Activated CD4-positive, alpha-beta T cell treated with anti-CD3 and anti-CD28 coated beads for 36 hours (primary cell): ENCODE results near the gene CDK14. TPM values are rescaled to one million over a fixed set of nuclear protein-coding genes. Genes with fewer than 3 reads are reported as not detected.
"Not testable (repeated sequence)": the region's sequence is repeated elsewhere in the genome, so short reads cannot be mapped to it uniquely, and the experiment has no call there.

Experiments used
- ATAC-seq: fragments of 200-7000 bp; cut with Tn5 transposase; one replicate; pipeline ENCODE4 v1.10.0; 2021; ENCODE audit warnings: mild to moderate bottlenecking, moderate library complexity
- CTCF ChIA-PET: fragments of 350-600 bp; sonication (Branson Sonifier 250); formaldehyde crosslinking; loops from one replicate; lab custom pipeline; 2021; ENCODE audit warnings: antibody characterized with exemption; lab: Charles Lee
- POLR2A ChIA-PET: fragments of 350-600 bp; sonication (Branson Sonifier 250); formaldehyde crosslinking; loops from one replicate; lab custom pipeline; 2021; ENCODE audit warnings: antibody characterized with exemption, inconsistent platforms; lab: Charles Lee
- DNase-seq: peaks from one replicate; pipeline ENCODE4 v3.0.0-alpha.2; 2020
- H3K27ac Mint-ChIP-seq: one replicate; pipeline ENCODE4 v1.8.0; 2021; ENCODE audit warnings: mixed read lengths
- H3K27me3 Mint-ChIP-seq: one replicate; pipeline ENCODE4 v1.8.0; 2021; ENCODE audit warnings: mixed read lengths
- H3K36me3 Mint-ChIP-seq: one replicate; pipeline ENCODE4 v1.8.0; 2021; ENCODE audit warnings: low read depth, mixed read lengths
- H3K4me1 Mint-ChIP-seq: one replicate; pipeline ENCODE4 v1.8.0; 2021; ENCODE audit warnings: mixed read lengths
- H3K4me3 Mint-ChIP-seq: one replicate; pipeline ENCODE4 v1.8.0; 2021; ENCODE audit warnings: mild to moderate bottlenecking, moderate library complexity, mixed read lengths
- H3K9me3 Mint-ChIP-seq: one replicate; pipeline ENCODE4 v1.8.0; 2021; ENCODE audit warnings: low read depth, mixed read lengths
- intact Hi-C, 2 experiments: fragments of 100-400 bp; cut with DNase I in 1 of 2; cut with micrococcal nuclease in 1 of 2; formaldehyde crosslinking; loops; one replicate each; pipeline versions ENCODE4 v1.14.2 to v1.15.1; 2022 to 2024; cut with DNase I, micrococcal nuclease
- total RNA-seq, 2 experiments: library from RNA; stranded (reverse); gene quantifications; one replicate each; pipeline ENCODE4 v1.2.3, GENCODE V29; 2021

Gene CDK14
- total RNA-seq, 2 experiments from 2014 or later = 0.80 to 0.84 TPM

DNA sequence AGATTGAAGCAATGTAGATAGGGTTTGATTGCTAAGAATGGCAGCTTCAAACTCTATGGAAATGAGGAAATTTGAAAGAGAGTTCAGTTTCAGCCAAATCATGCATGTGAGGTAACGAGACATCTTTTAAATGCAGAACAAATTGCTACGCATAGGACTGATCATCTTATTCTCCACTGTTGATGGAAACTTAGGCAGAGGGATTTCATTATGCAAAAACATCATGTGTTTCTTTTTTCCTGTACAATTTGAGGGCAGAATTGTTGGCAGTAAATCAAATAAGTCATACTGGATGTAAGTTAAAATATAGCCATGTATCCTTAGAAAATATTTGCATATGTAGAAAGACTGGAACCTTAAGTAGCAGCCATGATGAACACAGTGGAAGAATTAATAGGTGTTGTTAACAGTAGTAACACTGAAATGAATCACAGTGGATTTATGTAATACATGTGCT lies 327.4 kb downstream of the CDK14 start:
- intact Hi-C loops = no loop called here
- DNase-seq = no peak
- no peaks in the 10 kb centered on the region for H3K27me3 Mint-ChIP-seq
- H3K27ac Mint-ChIP-seq = no peak overlapping the region
- ATAC-seq = no peak
- H3K4me3 Mint-ChIP-seq = no peak overlapping the region
- no peaks in the 10 kb centered on the region for H3K4me1 Mint-ChIP-seq
- ChIA-PET CTCF (interaction anchor here (0.6 to 0.9 kb wide), 2 partner anchors 80 to 111 kb away, joined by 3 read pairs; no protein-coding TSS in a partner anchor), POLR2A (no interaction called here)
- no peaks in the 10 kb centered on the region for H3K9me3 Mint-ChIP-seq
- no peaks in the 10 kb centered on the region for H3K36me3 Mint-ChIP-seq

DNA sequence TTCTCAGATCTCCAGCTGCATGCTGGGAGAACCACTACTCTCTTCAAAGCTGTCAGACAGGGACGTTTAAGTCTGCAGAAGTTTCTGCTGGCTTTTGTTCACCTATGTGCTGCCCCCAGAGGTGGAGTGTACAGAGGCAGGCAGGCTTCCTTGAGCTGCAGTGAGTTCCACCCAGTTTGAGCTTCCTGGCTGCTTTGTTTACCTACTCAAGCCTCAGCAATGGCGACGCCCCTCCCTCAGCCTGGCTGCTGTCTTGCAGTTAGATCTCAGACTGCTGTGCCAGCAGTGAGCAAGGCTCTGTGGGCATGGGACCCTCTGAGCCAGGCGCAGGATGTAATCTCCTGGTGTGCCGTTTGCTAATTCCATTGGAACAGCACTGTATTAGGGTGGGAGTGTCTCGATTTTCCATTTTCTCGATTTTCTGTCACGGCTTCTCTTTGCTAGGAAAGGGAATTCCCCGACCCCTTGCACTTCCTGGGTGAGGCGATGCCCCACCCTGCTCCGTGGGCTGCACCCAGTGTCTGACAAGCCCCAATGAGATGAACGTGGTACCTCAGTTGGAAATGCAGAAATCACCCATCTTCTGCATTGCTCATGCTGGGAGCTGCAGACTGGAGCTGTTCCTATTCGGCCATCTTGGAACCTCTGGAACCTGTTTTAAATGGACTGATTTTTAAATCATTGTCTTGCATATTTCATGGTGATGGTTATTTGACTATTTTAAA lies 332.7 kb downstream of the CDK14 start:
- CTCF ChIA-PET = interaction anchor here (1.4 kb wide), 1 partner anchor 18 kb away, joined by 3 read pairs; no protein-coding TSS in a partner anchor
- peak; percentile 10 for DNase-seq

DNA sequence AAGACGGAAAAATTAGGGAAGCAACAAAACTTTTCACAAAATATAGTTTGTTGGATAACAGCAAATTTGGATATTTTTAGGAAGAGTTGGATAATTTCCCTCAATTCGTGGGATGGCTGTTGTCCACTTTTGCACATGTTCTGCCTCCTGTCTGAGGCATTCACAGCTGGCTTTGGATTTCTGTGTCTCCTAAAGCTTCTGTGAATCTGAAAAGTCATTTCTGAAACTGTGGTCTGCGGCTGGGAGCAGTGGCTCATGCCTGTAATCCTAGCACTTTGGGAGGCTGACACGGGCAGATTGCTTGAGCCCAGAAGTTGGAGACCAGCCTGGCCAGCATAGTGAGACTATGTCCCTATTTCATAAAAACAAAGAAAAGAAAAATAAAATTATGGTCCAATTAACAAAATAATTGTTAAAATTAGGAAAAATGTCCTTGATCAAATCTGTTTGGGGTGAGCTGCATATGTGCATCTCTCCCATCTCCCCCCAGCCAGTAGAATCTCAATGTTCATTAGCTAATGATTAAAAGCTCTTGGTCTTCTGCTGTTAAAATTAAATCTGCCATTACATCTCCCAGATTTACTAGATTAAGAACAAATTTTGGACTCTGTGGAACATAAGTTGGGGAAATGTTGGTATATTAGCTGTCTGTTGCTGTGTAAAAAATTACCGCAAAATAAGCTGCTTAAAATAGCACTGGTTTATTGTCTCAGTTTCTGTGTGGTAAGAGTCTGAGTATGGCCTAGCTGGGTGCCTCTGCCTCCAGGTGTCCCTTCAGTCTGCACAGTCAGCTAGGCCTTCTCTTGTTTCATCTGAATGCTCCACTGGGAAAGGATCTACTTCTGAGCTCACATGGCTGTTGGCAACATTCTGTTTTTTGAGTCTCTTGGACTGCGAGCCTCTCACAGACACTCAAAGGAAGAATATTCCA lies 336.1 kb downstream of the CDK14 start:
- no peak overlapping the region for H3K4me3 Mint-ChIP-seq
- H3K27ac Mint-ChIP-seq = no peak overlapping the region
- ATAC-seq (no peak), DNase-seq (no peak)
- no peaks in the 10 kb centered on the region for H3K9me3 Mint-ChIP-seq
- H3K4me1 Mint-ChIP-seq = peaks cover 4% of the 10 kb centered on the region
- intact Hi-C loops = no loop called here
- H3K36me3 Mint-ChIP-seq = no peaks in the 10 kb centered on the region
- ChIA-PET CTCF (no interaction called here), POLR2A (no interaction called here)
- no peaks in the 10 kb centered on the region for H3K27me3 Mint-ChIP-seq

More for the DNA sequence above, 332.7 kb downstream of the CDK14 start:
- H3K4me1 Mint-ChIP-seq, H3K27me3 Mint-ChIP-seq, ATAC-seq, H3K36me3 Mint-ChIP-seq, H3K4me3 Mint-ChIP-seq, POLR2A ChIA-PET, H3K9me3 Mint-ChIP-seq, intact Hi-C loops, H3K27ac Mint-ChIP-seq: not testable (repeated sequence)

DNA sequence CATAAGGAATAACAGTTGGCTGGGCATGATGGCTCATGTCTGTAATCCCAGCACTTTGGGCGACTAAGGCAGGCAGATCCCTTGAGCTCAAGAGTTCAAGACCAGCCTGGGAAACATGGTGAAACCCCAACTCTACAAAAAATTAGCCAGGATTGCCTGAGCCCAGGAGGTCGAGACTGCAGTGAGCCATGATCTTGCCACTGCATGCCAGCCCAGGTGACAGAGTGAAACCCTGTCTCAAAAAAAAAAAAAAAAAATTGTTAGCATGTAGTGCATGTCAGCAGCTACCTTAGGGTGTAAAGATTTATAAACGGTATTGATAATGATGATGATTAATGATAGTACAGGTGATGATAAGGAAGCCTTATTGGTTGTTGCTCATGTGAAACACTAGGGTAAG lies 336.9 kb downstream of the CDK14 start:
- ChIA-PET POLR2A (no interaction called here), CTCF (no interaction called here)
- DNase-seq (no peak), ATAC-seq (no peak)
- Mint-ChIP-seq H3K27ac (no peak overlapping the region), H3K9me3 (no peaks in the 10 kb centered on the region), H3K36me3 (no peaks in the 10 kb centered on the region), H3K4me1 (peaks cover 4% of the 10 kb centered on the region), H3K27me3 (no peaks in the 10 kb centered on the region), H3K4me3 (no peak overlapping the region)
- intact Hi-C loops = no loop called here

DNA sequence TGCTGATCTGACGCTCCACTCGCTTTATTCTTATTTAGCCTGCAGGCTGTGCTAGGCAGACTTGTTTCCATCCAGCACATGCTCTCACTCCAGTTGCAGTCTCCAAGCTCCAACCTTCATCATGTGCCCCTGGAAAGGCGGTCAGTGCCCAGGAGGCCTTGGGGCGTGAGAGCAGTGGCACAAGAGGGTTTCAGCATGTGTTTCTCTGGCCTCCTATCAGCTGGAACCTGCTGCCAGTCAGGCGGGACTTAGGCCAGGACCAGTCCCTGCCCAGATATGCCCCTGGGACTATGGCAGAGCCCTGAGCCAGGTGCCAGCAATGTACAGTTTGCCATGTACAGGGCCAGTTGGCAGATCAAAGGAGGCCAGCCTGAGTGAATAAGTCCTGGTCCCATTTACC lies 337.9 kb downstream of the CDK14 start:
- H3K36me3 Mint-ChIP-seq = no peaks in the 10 kb centered on the region
- H3K27me3 Mint-ChIP-seq = no peaks in the 10 kb centered on the region
- H3K4me3 Mint-ChIP-seq = no peak overlapping the region
- no peaks in the 10 kb centered on the region for H3K9me3 Mint-ChIP-seq
- DNase-seq (no peak), ATAC-seq (no peak)
- CTCF ChIA-PET = no interaction called here
- H3K4me1 Mint-ChIP-seq = peaks cover 2% of the 10 kb centered on the region
- no peak overlapping the region for H3K27ac Mint-ChIP-seq
- intact Hi-C loops = no loop called here
- POLR2A ChIA-PET = no interaction called here

DNA sequence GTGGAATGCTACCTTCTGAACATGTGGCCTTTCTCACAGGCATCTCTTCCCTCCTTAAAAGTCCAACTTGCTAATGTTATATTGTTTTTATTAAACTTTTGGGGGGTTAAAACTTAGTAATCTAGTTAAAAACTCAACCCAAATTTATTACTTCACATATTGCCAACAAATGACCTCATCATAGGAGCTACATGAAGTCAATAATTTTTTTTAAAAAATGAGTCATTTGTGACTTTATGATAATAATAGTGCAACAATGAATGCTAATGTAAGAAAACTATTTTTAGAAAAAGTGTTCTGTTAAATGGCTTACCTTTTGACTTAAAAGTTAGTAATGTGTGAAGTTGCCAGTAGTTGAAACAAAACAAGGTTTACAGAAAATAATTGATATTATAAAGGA lies 342.2 kb downstream of the CDK14 start:
- Mint-ChIP-seq H3K27ac (no peak overlapping the region), H3K9me3 (no peaks in the 10 kb centered on the region), H3K27me3 (no peaks in the 10 kb centered on the region), H3K4me1 (no peaks in the 10 kb centered on the region), H3K36me3 (no peaks in the 10 kb centered on the region), H3K4me3 (no peak overlapping the region)
- intact Hi-C loops = no loop called here
- DNase-seq = no peak
- ChIA-PET CTCF (no interaction called here), POLR2A (no interaction called here)
- ATAC-seq = no peak

DNA sequence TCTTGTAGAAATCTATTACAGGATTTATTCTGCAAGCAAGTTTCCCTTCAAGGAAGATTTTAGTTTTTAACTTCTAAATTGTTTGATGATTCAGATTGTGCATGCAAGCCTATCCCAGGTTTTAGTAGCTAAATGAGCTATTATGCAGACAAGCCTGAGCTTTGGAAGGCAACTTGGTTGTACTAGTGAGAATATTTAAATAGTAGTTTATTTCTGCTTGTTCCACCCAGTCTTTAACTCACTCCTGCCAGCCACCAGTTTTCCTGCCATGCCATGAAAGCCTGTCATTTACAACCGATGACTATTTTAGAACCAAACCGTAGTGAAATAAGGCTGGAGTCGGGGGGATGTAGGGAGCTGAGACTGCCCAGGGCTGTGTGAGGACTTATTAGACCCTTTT lies 343.5 kb downstream of the CDK14 start:
- intact Hi-C loops = no loop called here
- ChIA-PET CTCF (no interaction called here), POLR2A (no interaction called here)
- Mint-ChIP-seq H3K9me3 (no peaks in the 10 kb centered on the region), H3K36me3 (no peaks in the 10 kb centered on the region), H3K4me3 (no peak overlapping the region), H3K27ac (no peak overlapping the region), H3K4me1 (no peaks in the 10 kb centered on the region), H3K27me3 (no peaks in the 10 kb centered on the region)
- no peak for ATAC-seq
- no peak for DNase-seq

DNA sequence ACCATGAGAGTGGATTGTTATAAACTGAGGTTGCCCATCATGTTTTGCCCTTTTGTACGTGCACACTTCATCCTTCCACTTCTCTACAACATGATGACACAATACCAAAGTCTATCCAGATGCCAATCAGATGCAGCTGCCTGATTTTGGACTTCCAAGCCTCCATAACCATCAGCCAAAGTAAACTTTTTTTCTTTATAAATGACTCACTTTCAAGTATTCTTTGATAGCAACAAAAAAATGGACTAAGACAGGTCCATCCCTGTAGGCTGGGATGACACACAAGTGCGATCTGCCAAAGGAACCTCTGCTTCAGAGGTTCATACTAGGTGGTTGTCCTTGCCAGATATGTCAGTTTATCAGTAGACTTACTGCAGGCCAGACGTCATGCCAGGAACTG lies 347.9 kb downstream of the CDK14 start:
- Mint-ChIP-seq H3K9me3 (no peaks in the 10 kb centered on the region), H3K4me3 (no peak overlapping the region), H3K36me3 (no peaks in the 10 kb centered on the region), H3K4me1 (no peaks in the 10 kb centered on the region), H3K27ac (no peak overlapping the region), H3K27me3 (peaks cover 3% of the 10 kb centered on the region)
- ChIA-PET POLR2A (no interaction called here), CTCF (no interaction called here)
- intact Hi-C loops = no loop called here
- ATAC-seq (no peak), DNase-seq (no peak)

DNA sequence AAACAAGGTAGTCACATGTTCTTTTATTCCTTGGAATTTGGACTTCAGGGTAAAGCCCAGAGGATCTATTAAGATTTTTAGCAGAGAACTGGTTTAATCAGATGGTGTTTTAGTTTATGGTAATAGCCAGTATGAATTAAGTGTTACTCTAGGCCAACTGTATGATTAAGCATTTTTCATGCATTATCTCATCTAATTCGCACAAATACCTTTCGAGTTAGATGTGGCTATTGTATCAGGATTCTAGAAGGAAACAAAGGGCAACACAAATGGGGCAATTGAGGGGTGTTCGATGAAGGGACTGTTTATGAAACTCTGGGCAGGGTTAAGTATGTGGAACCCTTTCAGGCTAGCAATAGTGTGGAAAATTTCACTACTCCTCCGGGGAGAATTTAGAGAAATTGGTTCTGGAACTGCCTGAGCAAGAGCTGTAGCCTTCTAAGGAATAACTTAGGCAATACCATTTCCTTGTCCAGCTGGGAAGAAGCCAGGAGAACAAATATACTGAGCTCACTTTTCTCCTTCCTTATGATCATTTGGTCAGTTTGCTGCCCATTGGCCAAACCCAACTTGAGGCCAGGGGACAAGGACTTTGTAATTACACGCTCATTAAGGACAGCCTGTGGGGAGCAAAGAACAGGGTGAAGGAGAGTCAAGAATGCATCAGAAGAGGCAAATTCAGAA lies 349.1 kb downstream of the CDK14 start:
- intact Hi-C loops = no loop called here
- CTCF ChIA-PET = no interaction called here

DNA sequence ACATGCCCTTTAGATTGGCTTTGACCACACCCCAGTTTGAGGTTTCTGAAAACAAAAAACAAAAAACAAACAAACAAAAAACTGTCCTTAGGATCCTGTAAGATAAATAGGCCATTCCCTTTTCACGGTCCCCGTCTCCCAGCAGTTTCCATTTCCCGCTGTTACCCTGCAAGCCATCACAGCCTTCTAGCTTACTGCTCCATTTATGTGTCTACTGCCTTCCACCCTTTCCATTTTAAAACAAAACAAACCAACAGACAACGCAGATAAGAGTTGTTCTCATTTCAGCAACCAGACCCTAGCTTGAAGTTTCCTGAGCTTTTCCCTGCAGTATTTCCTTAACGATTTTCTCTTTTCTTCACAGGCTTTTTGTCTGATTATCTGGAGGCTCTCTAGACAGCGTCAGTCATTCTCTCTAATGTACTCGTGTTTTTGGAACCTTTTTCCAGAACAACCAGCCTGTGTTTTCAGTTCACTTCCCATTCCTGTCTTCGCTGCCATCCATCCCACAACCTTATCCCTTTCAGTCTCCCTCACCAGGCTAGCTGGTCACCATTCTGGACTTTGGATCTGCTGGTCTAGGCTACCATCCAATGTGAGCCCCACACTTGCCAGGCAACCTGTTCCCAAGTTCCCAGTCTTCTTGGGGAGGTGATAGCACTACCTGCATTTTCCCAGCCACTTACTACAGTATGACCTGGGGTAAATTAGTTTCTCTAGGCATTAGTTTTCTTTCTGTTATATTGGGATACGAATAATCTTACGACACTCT lies 350.8 kb downstream of the CDK14 start:
- H3K27me3 Mint-ChIP-seq = peaks cover 3% of the 10 kb centered on the region
- H3K4me1 Mint-ChIP-seq = no peaks in the 10 kb centered on the region
- POLR2A ChIA-PET = no interaction called here
- no peaks in the 10 kb centered on the region for H3K36me3 Mint-ChIP-seq
- DNase-seq (no peak), ATAC-seq (no peak)
- CTCF ChIA-PET = interaction anchor here (1.1 kb wide), 1 partner anchor 18 kb away, joined by 3 read pairs; no protein-coding TSS in a partner anchor
- intact Hi-C loops = no loop called here
- no peaks in the 10 kb centered on the region for H3K9me3 Mint-ChIP-seq
- no peak overlapping the region for H3K27ac Mint-ChIP-seq
- no peak overlapping the region for H3K4me3 Mint-ChIP-seq

More for the DNA sequence above, 349.1 kb downstream of the CDK14 start:
- Mint-ChIP-seq H3K27ac (no peak overlapping the region), H3K36me3 (no peaks in the 10 kb centered on the region), H3K27me3 (peaks cover 3% of the 10 kb centered on the region), H3K9me3 (no peaks in the 10 kb centered on the region), H3K4me3 (no peak overlapping the region), H3K4me1 (no peaks in the 10 kb centered on the region)
- ATAC-seq = no peak
- POLR2A ChIA-PET = no interaction called here
- DNase-seq = no peak

DNA sequence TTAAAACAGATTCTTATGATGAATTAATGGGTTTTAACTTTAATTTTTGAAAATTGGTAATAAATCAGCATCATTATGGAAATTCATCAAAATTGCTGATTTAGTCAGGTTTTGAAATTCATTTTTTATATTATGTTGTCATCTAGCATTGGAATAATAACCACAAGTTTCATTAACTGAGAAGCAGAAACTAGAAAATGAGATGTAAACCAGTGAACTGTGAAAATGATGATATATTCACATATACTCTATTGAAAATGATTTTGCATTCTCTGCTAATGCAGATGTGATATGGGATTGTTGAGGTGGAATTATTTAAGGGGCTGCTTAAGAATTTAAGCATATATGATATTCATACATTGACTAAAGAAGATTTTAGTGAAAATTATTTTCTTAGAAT lies 352.0 kb downstream of the CDK14 start:
- POLR2A ChIA-PET = no interaction called here
- DNase-seq = no peak
- no peaks in the 10 kb centered on the region for H3K4me1 Mint-ChIP-seq
- no peaks in the 10 kb centered on the region for H3K36me3 Mint-ChIP-seq
- no peak for ATAC-seq
- no peaks in the 10 kb centered on the region for H3K9me3 Mint-ChIP-seq
- peaks cover 3% of the 10 kb centered on the region for H3K27me3 Mint-ChIP-seq
- no peak overlapping the region for H3K27ac Mint-ChIP-seq
- intact Hi-C loops = no loop called here
- CTCF ChIA-PET = no interaction called here
- H3K4me3 Mint-ChIP-seq = no peak overlapping the region
